Measurements from ENCODE around the gene CORIN. TPM values are rescaled to one million over a fixed set of nuclear protein-coding genes. Genes with fewer than 3 reads are reported as not detected.
A peak's percentile ranks its signal among the peaks of the same experiment; 100 is the strongest.

The CORIN gene, protein sequence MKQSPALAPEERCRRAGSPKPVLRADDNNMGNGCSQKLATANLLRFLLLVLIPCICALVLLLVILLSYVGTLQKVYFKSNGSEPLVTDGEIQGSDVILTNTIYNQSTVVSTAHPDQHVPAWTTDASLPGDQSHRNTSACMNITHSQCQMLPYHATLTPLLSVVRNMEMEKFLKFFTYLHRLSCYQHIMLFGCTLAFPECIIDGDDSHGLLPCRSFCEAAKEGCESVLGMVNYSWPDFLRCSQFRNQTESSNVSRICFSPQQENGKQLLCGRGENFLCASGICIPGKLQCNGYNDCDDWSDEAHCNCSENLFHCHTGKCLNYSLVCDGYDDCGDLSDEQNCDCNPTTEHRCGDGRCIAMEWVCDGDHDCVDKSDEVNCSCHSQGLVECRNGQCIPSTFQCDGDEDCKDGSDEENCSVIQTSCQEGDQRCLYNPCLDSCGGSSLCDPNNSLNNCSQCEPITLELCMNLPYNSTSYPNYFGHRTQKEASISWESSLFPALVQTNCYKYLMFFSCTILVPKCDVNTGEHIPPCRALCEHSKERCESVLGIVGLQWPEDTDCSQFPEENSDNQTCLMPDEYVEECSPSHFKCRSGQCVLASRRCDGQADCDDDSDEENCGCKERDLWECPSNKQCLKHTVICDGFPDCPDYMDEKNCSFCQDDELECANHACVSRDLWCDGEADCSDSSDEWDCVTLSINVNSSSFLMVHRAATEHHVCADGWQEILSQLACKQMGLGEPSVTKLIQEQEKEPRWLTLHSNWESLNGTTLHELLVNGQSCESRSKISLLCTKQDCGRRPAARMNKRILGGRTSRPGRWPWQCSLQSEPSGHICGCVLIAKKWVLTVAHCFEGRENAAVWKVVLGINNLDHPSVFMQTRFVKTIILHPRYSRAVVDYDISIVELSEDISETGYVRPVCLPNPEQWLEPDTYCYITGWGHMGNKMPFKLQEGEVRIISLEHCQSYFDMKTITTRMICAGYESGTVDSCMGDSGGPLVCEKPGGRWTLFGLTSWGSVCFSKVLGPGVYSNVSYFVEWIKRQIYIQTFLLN
- 4.3 TPM for polyA plus RNA-seq (2013, experiment 1 of 2; ENCODE audit: insufficient read length)
- polyA plus RNA-seq (2013, experiment 2 of 2; ENCODE audit: insufficient read length), result 4.3 TPM

DNA sequence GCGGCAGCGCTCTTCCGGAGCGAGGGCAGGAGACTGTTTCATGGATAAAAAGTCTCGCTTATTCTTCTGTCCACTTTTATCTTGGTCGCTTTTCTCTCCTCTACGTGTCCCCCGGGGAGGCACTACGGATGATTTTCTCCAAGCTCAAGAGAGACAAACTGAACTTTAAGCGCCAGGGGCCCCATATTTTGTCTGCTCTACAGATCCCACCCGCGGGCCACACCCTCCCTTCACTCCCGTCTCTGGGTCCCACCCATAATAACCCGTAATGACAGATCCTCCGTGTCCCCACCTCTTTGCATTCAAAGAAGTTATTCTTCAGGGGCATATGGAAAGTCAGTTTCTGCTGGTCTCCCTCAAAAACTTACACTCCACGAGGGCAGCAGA is at the start of gene CORIN:
TSS of gene CORIN (minus strand) at position 160 of the 387 bp plus-strand sequence. CDS start at position 42, 118 bp downstream.
- DNase-seq, result no peak

DNA sequence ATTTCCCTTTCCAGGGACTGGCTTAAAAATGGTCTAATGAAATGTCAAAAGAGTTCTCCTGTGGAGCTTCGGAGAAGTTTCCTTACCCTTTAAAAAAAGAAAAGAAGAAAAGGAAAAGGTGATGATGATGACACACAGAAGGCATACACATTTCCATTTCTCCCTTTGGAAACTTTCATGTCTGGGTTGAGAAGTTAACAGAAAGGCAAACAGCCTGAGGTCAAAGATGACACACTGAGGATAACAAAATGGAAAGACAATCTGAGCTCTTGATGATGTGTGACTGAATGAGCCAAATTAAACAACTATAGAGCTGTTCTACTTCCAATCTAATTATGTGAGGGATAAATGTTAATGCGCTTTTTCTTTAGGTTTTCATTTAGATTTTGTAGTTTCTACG is 44.4 kb upstream of the CORIN start:
- DNase-seq, result no peak

DNA sequence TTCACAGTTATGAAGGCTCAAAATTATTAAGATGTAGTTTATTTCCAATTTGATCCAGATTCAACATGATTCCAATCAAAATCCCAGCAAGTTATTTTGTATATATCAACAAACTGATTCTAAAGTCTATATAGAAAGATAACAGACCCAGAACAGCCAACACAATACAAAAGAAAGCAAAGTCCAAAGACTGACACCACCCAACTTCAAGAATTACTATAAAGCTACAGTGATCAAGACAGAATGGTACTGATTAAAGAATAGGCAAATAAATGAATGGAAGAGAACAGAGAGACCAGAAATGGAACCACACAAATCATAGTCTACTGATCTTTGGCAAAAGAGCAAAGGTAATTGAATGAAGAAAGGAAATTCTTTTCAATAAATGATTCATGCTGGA is 41.6 kb upstream of the CORIN start:
- DNase-seq, result no peak

DNA sequence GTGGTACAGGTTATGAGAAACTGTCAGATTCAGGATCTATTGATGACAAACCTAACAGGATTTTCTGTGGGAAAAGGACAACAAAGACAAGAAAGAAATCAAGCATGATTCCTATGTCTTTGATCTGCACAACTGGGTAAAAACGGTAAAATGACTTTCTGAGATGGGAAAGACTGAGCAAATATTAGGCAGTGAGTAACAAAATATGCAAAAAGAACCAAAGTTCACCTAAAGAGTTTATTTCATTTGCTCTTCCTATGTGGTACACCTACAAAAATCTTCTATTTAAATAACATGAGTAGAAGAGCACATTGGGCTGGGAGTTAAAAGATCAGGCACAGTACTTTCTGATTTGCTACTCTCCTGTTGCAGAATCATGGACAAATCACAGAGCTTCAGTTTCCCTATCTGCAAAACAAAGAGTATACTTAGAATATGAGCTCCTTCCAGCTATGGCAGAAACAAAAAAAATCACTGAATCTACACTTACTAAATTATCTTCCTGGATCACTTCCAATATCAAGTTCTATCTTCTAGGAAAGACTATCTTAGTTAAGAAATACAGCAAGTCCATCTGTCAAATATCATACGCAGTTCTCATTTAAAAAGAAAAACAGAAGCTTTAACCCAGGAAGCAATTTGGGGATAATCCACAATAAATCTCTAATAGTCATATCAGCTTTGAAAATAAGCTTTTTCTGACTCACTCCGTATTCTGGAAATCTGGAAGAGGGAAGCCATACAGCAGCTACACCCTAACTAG is 39.1 kb upstream of the CORIN start:
- no peak for DNase-seq

DNA sequence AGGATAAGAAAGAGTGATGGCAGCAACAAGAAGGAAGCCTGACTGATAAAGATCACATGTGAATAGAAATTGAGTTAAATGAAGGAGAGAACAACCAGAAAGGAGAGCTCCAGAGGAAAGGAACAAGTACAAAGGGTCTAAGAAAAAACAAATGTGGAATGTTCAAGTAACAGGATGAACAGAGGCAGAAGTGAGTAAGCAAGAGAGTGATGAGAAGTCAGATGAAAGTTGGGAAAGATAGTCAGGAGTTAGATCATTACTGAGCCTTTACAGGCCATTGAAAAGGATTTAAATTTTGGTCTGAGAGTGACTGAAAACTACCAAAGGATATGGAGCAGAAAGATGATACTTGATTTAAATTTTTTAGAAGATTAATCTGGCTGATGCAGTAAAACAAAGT is 38.4 kb upstream of the CORIN start:
- no peak for DNase-seq

DNA sequence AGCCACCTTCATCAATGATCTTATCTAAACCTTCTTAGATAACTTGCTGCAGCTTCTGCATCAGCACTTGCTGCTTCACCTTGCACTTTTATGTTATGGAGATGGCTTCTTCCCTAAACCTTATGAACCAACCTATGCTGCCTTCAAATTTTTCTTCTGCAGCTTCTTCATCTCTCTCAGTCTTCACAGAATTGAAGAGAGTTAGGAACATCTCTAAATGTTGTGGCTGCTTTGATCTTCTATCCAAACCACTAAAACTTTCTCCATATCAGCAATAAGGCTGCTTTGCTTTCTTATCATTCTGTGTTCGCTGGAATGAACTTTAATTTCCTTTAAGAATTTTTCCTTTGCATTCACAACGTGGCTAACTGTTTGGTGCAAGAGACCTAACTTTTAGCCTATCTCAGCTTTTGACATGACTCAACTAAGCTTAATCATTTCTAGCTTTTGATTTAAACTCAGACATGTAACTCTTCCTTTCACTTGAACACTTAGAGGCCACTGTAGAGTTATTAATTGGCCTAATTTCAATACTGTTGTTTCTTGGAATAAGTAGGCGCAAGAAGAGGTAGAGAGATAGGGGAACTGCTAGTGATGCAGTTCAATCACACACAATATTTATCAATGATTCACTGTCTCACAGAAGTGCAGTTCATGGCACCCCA is 36.1 kb upstream of the CORIN start:
- DNase-seq, result no peak

DNA sequence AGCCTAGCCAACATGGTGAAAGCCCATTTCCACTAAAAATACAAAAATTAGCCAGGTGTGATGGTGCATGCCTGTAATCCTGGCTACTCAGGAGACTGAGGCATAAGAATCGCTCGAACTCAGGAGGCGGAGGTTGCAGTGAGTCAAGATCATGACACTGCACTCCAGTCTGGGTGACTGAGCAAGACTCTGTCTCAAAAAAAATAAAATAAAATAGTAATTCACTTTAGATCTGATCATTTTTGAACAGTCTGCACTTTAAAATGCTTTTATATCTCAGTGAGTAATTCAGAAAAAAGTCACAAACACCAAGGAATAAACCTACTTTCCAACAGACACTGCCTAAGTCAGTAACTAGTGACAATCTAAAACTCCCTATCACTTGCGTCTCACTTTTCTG is 25.6 kb upstream of the CORIN start:
- DNase-seq, result peak; percentile 28

DNA sequence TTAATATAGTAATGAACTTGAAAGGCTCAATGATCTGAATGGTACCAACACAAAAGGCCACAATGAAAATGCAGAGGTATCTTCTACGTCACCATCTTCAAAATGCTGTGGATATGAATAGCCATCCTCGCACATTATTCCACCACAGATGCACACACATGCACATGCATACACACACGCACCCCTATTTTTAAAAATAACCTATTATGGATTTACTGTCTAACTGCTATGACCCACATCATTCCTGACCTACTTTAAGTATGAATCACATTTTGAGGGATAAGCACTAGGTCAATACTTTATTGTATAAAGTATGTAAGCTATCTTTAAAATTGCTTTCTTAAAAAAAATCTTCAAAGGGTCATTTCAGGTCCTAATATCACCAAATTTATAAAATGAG is 24.4 kb upstream of the CORIN start:
- DNase-seq, result peak; percentile 89

DNA sequence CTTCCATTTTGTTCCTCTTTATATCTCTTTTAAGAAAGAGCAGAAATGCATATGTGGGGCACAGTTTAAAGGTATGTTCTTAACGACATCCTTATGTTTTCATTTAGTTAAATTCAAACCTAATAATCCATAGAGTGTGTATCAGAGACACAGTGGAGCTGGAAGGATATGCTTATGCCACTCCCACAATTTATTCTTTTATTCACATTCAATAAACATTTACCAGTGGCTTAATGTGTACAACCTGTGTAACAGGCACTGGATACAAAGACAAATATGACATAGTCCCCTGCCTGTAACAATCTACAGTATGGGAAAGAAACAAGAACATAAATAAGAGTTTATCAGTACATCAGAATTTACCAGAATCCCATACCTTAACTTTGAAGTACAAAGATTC is 22.4 kb upstream of the CORIN start:
- no peak for DNase-seq

DNA sequence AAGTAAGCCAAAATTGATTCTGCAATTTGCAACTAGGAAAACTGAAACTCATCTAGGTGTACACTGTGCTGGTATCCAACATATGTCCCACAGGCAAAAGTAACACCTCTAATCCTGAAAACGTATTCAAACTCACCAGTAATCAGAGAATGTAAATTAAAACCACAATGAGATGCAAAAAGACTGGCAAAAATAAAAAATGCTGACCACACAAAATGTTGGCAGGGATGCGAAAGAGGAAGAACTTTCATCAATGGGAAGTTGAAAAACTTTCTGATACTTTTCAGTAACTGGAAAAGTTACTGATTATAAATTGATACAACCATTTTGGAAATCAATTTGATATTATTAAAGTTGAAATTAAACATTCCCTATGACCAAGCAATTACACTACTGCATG is 20.1 kb upstream of the CORIN start:
- no peak for DNase-seq

DNA sequence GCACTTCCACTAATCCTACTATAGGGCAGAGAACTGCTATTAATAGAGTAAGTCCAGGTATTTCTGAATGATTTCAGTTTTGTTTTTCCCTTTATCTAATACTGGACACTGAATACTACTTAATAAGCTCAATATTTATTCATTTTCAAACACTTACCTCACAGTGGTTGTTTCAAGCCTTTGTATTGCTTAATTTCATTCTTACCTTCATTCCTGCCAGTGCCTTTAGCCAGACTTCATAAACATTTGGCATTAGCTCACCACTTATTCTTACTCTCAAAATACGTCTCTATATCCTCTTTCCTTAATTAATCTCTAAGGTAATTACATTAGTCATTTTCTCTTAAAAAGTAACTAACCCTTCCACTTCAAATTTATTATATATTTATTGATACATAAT is 18.8 kb upstream of the CORIN start:
- no peak for DNase-seq

DNA sequence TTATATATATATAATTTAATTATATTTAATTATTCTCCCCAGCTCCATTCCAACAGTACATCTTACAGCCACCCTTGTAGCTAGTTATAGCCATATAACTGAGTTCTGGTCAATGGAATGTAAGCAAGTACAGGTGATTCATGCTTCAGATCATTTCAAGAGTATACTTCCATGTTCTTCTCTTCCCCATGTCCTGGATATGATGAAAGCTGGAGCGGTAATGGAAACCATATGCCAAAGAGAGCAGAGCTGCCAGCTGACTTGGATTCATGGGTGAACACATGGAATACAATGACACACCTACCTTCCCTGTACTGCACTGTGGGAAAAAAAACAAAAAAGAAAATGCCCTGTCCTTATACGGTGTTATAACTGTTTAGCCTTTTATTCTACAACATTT is 17.5 kb upstream of the CORIN start:
- peak; percentile 82 for DNase-seq

DNA sequence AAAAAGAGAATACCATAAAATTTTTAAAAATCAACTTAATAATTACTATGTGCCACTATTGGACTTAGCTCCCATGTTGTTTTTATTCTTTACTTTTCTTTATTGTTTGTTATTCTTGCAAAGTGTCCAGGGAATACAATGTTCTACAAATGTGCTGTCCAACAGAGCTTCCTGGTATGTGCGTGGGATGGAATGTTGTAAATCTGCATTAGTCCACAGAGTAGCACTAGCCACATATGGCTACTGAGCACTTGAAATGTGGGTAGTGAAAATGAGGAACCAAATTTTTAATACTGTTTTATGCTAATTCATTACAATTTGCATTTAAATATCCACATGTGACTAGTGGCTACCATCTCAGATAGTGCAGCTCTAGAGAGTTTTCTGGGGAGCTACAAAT is 14.3 kb upstream of the CORIN start:
- peak; percentile 86 for DNase-seq

DNA sequence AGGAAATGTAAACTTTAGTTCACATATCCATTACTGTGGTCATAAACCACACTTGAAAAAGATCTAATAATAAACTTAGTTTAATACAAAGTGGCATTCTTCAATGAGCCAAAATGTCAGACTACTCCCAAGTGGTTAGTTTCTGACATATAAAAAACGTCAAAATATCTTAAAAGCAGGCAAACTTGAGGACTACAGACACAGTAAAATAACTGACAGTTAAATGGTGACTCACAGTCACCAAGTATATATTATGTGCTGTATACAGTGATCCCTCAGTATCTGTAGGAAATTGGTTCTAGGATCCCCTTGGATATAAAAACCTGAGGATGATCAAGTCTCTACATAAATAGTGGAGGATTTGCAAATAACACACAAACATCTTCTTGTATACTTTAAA is 11.6 kb upstream of the CORIN start:
- DNase-seq, result no peak

DNA sequence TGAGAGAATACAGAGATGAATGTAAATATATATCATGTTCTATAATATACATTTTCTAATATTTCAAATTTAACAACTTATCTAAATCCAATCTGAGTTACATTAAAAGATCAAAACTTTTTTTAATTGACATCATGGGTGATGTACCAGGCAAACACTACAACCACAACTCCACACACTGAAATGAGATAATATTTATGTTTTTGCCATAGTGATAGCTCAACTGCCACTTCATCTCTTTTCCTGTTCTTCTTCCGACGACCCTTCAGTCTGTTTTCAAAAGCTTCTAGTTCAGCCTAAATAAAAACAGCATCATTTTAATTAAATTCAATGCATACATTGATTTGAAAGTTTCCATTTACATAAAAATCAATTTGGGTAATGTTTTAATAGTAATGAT is 10.2 kb upstream of the CORIN start:
- no peak for DNase-seq

DNA sequence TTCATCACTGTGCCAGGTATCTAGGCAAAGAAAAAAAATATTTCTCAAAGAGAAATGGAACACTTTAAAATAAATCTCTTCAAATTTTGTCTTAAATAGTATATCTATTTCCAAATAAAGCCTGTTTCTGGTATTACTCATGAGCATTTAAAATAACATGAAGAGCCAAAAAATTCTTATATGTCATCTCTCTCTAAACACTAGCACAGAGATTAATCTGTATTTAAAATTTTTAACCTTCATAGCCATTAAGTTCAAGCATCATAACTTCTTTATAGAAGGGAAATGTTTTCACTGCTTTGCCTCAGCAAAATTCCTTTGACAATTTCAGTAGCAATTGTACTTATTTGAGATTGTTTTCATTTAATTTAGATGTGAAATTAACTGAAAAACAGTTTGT is 5.1 kb upstream of the CORIN start:
- DNase-seq, result no peak

DNA sequence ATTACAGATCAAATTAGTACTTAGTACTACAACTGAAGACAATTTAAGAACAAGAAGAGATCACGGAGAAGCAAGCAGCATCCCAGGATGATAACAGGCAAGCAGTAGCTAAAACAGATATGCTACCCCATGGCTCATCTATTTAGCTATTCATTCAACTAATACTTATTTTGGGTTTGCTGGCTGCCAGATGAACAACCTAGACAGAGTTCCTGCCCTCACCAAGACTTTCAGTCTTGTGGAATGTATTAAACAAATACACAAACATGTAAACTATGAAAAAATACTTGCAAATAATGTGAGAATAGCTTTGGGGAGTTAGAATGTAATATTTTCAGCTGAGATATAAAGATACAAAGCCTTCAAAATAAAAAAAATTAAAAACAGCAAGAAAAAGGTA is 2.4 kb upstream of the CORIN start:
- DNase-seq, result no peak

DNA sequence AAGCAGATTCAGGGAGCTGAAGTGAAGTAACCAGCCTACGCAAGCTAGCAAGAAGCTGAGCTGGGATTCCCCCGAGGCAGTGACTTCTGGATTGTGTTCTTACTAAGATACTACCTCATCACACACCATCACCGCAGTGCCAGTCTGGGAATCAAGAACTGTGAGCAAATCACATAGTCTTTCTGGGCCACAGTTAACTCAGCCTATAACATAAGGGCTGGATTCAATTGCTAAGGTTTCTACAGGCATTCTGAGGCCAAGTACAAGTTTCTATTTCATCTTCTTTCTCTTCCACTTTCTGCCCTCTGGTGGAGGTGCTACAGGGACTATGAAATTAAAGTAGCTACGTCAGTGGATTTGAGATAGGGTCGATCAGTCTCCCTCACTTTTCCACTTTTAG is 1.4 kb upstream of the CORIN start:
- DNase-seq, result peak; percentile 61

DNA sequence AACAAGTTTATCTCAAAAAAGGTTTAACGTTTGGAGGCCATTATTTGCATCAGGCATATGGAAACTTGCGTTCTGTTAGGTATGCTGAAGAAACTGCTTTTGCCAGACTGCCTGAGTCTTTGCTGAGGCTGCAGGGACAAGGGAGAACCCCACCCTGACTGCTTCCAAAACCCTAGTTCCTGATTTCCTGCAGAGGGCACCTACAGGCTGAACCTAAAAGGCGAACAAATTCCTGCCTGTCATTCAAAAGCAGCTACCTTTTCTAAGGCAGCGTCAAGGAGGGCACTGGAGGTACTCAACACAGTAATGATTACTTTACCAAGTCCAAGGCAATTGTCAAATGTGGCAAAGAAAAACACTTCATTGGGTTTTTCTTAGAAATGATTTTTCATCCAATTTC is 578 bp upstream of the CORIN start:
- no peak for DNase-seq

DNA sequence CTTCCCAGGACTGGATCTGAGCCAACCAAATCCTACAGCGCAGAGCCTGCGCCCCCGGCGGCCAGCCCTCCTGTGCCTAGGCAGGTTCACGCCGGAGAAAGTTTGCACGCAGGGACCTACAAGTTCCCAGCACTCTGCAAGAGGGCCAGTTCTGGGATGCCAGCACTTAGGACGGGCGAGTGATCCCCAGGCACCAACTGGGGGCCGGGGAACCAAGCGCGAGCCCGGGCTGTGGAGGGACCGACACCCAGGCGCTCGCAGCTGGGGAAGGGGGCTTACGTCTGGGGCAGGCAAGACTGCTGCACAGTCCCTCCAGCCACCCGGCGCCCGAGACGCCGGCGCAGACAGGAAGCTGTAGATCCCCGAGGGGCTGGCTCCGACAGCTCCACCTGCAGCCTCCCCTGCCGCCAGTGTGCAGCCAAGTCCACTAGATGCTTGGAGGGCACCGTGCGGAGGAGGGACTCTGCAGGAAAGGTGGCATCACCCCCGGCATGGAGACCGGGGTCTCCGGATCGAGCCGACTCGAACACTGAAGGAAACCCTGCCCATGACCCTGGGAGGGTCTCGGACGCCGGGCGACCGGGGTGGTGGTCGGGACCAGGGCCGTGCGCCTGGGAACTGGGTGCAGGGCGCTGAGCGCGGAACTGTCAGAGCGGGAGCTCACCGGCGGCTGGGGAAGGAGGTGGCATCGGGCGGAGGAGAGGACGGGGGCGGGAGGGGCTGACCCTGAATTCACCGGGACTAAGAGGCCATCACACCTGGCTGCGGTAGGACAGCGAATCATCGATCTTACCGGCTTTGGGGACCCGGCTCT is 566 bp downstream of the CORIN start:
- DNase-seq, result no peak

DNA sequence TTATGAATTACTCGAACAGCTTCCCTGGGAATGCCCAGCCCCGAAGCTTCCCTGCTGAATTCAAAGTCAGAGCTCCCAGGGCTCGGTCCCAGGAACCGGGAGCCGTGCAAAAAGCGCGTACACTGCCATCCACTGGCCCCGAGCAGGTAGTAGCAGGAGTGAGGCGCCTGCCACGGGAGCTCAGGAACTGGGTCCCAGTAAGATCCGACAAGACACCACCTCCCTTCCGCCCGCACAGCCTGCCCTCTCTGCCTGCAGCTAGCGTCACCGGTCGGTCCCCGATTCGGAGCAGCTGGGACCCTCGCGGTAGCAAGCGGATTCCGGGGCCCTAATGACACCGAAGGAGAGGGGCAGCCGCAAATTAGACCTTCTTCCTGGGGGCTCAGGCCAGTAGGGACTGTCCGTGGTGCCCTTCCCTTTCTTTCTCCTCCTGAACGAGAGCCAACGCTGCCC is 1.2 kb downstream of the CORIN start:
- DNase-seq, result peak; percentile 90

Measured in fibroblast of skin of scalp (primary cell).